Chondrocyte (in vitro differentiated cells): ENCODE data around the gene IL27RA. TPM values are rescaled to one million over a fixed set of nuclear protein-coding genes. Genes with fewer than 3 reads are reported as not detected.

Experiments
- DNase-seq: peaks from one replicate; pipeline ENCODE4 v3.0.0; 2021; ENCODE audit warnings: mixed read lengths, low spot score
- H3K27ac Mint-ChIP-seq: one replicate; pipeline ENCODE4 v1.8.0; 2021; ENCODE audit warnings: mild to moderate bottlenecking, moderate library complexity, mixed read lengths; ENCODE audit not compliant: unreplicated experiment
- H3K27me3 Mint-ChIP-seq: 2 replicates; pipeline ENCODE4 v1.8.0; 2021; ENCODE audit warnings: low read depth, mixed read lengths
- H3K36me3 Mint-ChIP-seq: 2 replicates; pipeline ENCODE4 v1.8.0; 2021; ENCODE audit warnings: low read depth, mixed read lengths
- H3K4me1 Mint-ChIP-seq: 2 replicates; pipeline ENCODE4 v1.8.0; 2021; ENCODE audit warnings: low read depth, mild to moderate bottlenecking, mixed read lengths
- H3K4me3 Mint-ChIP-seq: one replicate; pipeline ENCODE4 v1.8.0; 2021; ENCODE audit warnings: mild to moderate bottlenecking, moderate library complexity, mixed read lengths; ENCODE audit not compliant: unreplicated experiment
- H3K9me3 Mint-ChIP-seq: 2 replicates; pipeline ENCODE4 v1.8.0; 2021; ENCODE audit warnings: low read depth, mixed read lengths
- CTCF ChIP-seq: fragments of 200-600 bp; sonication (generic); IDR thresholded peaks from 2 replicates; pipeline ENCODE4 v1.5.0; 2021; ENCODE audit warnings: antibody characterized with exemption, mild to moderate bottlenecking, moderate library complexity
- total RNA-seq: library from RNA; stranded (reverse); gene quantifications from 3 replicates; pipeline ENCODE4 v1.2.1, GENCODE V29; 2021

The IL27RA gene
- total RNA-seq, 1 donor from 2014 or later = 3.0 TPM

DNA sequence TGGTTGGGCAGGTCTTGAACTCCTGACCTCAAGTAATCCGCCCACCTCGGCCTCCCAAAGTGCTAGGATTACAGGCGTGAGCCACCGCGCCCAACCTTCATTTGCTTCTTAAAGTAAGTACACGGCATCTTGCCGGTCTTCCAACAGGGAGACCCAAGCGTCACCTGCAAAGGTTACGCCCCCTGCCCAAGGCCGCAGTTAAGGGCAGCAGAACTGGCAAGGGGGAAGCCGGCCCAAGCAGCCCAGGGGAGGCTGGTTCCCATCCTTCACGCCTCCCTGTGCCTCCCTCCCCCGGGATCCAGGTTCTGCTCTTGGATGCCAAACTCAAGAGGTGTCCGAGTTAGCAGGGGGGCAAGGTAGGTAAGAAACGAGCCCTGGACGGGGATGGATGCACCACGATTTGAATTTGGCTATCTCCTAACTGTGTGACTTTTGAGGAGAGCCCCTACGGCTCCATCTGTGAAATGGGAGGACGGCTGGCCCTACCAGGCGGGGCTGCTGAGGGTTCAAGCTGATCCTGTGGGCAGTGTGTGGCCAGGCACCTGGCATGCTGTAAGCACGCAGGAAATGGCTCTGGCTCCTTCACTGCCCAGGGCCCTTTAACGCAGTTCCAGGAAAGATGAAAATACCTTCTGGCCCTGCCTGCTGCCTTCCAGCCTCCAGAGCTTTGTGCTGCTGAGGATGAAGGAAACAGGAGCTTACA lies 34.5 kb upstream of the IL27RA start:
- H3K4me1 Mint-ChIP-seq = no peaks in the 10 kb centered on the region
- no peak overlapping the region for H3K4me3 Mint-ChIP-seq
- no peak for TF ChIP-seq CTCF
- no peak for DNase-seq
- H3K36me3 Mint-ChIP-seq = peaks cover 2% of the 10 kb centered on the region
- H3K27me3 Mint-ChIP-seq = no peaks in the 10 kb centered on the region
- H3K27ac Mint-ChIP-seq = no peak overlapping the region
- H3K9me3 Mint-ChIP-seq = no peaks in the 10 kb centered on the region

- no peaks in the 10 kb centered on the region for H3K9me3 Mint-ChIP-seq
- H3K36me3 Mint-ChIP-seq = peaks cover 2% of the 10 kb centered on the region
- no peaks in the 10 kb centered on the region for H3K27me3 Mint-ChIP-seq
- H3K27ac Mint-ChIP-seq = no peak overlapping the region
- H3K4me1 Mint-ChIP-seq = no peaks in the 10 kb centered on the region
- no peak overlapping the region for H3K4me3 Mint-ChIP-seq
- no peak for DNase-seq
- TF ChIP-seq CTCF = no peak
Observed at GRCh38 chr19:13997631-13997962, 34.0 kb upstream of the IL27RA start.

GRCh38 chr19:13998426-13998825 lies 33.1 kb upstream of the IL27RA start:
- H3K36me3 Mint-ChIP-seq = peaks cover 2% of the 10 kb centered on the region
- peaks cover 7% of the 10 kb centered on the region for H3K4me1 Mint-ChIP-seq
- DNase-seq = no peak
- no peak overlapping the region for H3K27ac Mint-ChIP-seq
- TF ChIP-seq CTCF = no peak
- H3K9me3 Mint-ChIP-seq = no peaks in the 10 kb centered on the region
- H3K27me3 Mint-ChIP-seq = no peaks in the 10 kb centered on the region
- H3K4me3 Mint-ChIP-seq = no peak overlapping the region

DNA sequence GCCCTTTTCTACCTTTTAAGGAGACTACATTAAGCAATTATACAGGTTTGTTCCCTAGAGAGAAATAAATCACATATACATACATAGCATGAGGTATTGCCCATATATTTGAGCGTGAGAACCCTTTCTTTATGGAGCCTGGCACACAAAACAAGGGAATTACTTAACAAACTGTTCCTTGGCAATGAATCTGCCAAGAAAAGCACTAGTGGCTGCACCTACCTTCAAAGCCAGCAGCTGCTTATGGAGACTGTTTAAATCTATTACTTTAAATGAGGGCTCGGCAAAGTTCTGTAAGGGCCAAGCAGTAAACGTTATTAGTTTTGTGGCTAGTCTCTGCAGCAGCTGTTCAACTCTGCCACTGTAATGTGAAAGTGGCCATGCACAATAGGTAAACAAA lies 32.5 kb upstream of the IL27RA start:
- no peak overlapping the region for H3K4me3 Mint-ChIP-seq
- no peak for TF ChIP-seq CTCF
- DNase-seq = no peak
- no peaks in the 10 kb centered on the region for H3K27me3 Mint-ChIP-seq
- peaks cover 2% of the 10 kb centered on the region for H3K36me3 Mint-ChIP-seq
- H3K27ac Mint-ChIP-seq = no peak overlapping the region
- H3K4me1 Mint-ChIP-seq = peaks cover 8% of the 10 kb centered on the region
- no peaks in the 10 kb centered on the region for H3K9me3 Mint-ChIP-seq

- Mint-ChIP-seq H3K36me3 (peaks cover 2% of the 10 kb centered on the region), H3K4me3 (no peak overlapping the region), H3K4me1 (peaks cover 19% of the 10 kb centered on the region), H3K27ac (no peak overlapping the region), H3K9me3 (no peaks in the 10 kb centered on the region), H3K27me3 (no peaks in the 10 kb centered on the region)
- no peak for TF ChIP-seq CTCF
- no peak for DNase-seq
Observed at GRCh38 chr19:14000691-14001375, 30.7 kb upstream of the IL27RA start.
